Astrocyte (in vitro differentiated cells and primary cell): ENCODE results near the gene SLC4A1.
"Not testable (repeated sequence)": the region's sequence is repeated elsewhere in the genome, so short reads cannot be mapped to it uniquely, and the experiment has no call there.

Experiments used
- CTCF ChIP-seq: IDR thresholded peaks from 2 replicates; pipeline ENCODE4 v1.5.1; 2011; ENCODE audit warnings: low read depth, mild to moderate bottlenecking, inconsistent platforms, low read length, moderate library complexity; ENCODE audit not compliant: insufficient read depth
- EZH2 ChIP-seq: IDR thresholded peaks from 2 replicates; pipeline ENCODE4 v1.6.1; 2012; ENCODE audit warnings: mild to moderate bottlenecking, low read length, inconsistent platforms; ENCODE audit not compliant: insufficient read depth

GRCh38 chr17:44237886-44238285 lies 30.0 kb downstream of the SLC4A1 start:
- TF ChIP-seq CTCF, EZH2: not testable (repeated sequence)
